K562 (cell line): ENCODE data around the gene PLCB4. TPM values are rescaled to one million over a fixed set of nuclear protein-coding genes. Genes with fewer than 3 reads are reported as not detected.

ENCODE experiments used
- ATAC-seq: fragments of 200-7000 bp; cut with Tn5 transposase; 3 replicates; pipeline ENCODE4 v1.9.1; 2020; ENCODE audit warnings: moderate library complexity
- BruUV-seq: library from RNA; stranded (reverse); fragments of 400-500 nt; replicated peaks from 2 replicates; lab custom pipeline; 2021; lab: Mats Ljungman, UMichigan
- CTCF ChIA-PET: fragments of 300-600 bp; formaldehyde crosslinking; extraction: SDS; loops from one replicate; lab custom pipeline; 2021; ENCODE audit warnings: low intra/inter-chr PET ratio; lab: Yijun Ruan, JAX
- POLR2A ChIA-PET: fragments of 300-600, 350-650 bp; sonication (Branson Sonifier 250); formaldehyde crosslinking; extraction: SDS; loops from one replicate; lab custom pipeline; 2021; ENCODE audit warnings: antibody characterized with exemption, inconsistent platforms; lab: Yijun Ruan, JAX
- DNase-seq, 4 experiments: peaks; one replicate each; pipeline versions ENCODE4 v3.0.0 to v3.0.0-alpha.2; 2011 to 2018; ENCODE audit warnings: low spot score in 3 of 4, mixed read lengths in 3 of 4; ENCODE audit errors: extremely low read depth in 1 of 4
- FAIRE-seq: peaks from 2 replicates; lab custom pipeline; 2011; peaks lifted over from hg19 to GRCh38; lab: Jason Lieb, UNC
- H2AFZ ChIP-seq: 2 replicates; pipeline ENCODE4 v1.6.0; 2011; ENCODE audit warnings: low read depth, low read length, control low read depth, inconsistent platforms
- H3K27ac ChIP-seq: fragments of 200-600 bp; 3 replicates; pipeline ENCODE4 v1.8.0; 2011; ENCODE audit warnings: low read depth, mild to moderate bottlenecking, control low read depth, inconsistent platforms, low read length, moderate library complexity, mixed read lengths; ENCODE audit errors: extremely low read depth
- H3K27me3 ChIP-seq, 2 experiments: fragments of 300-600 bp in 1 of 2; 2 replicates in 1 of 2; 3 replicates in 1 of 2; pipeline versions ENCODE4 v1.6.0 to v1.8.0; 2011; ENCODE audit warnings: inconsistent platforms in 2 of 2, low read length in 2 of 2, mild to moderate bottlenecking in 1 of 2, mixed read lengths in 1 of 2, moderate library complexity in 1 of 2; ENCODE audit not compliant: control insufficient read depth in 2 of 2, insufficient read depth in 2 of 2
- H3K36me3 ChIP-seq: fragments of 300-600 bp; 3 replicates; pipeline ENCODE4 v1.8.0; 2011; ENCODE audit warnings: mild to moderate bottlenecking, low read length, inconsistent platforms; ENCODE audit not compliant: control insufficient read depth, insufficient read depth
- H3K4me1 ChIP-seq, 2 experiments: fragments of 200-600 bp in 1 of 2; replicated peaks in 1 of 2; 2 replicates in 1 of 2; 3 replicates in 1 of 2; pipeline versions ENCODE4 v1.5.1 to v1.8.0; 2011; ENCODE audit warnings: inconsistent platforms in 2 of 2, low read length in 2 of 2, mild to moderate bottlenecking in 1 of 2, mixed read lengths in 1 of 2, moderate library complexity in 1 of 2; ENCODE audit not compliant: control insufficient read depth in 2 of 2, insufficient read depth in 2 of 2
- H3K4me2 ChIP-seq: 2 replicates; pipeline ENCODE4 v1.6.1; 2011; ENCODE audit warnings: low read length, control low read depth, inconsistent platforms, mixed read lengths; ENCODE audit not compliant: insufficient read depth
- H3K4me3 ChIP-seq: fragments of 200-600 bp; sonication (generic), shearing (Covaris generic); 2 replicates; pipeline ENCODE4 v1.5.1; 2016; ENCODE audit warnings: control low read depth, inconsistent platforms
- H3K79me2 ChIP-seq: fragments of 200-600 bp; 3 replicates; pipeline ENCODE4 v1.8.0; 2011; ENCODE audit warnings: low read length, inconsistent platforms; ENCODE audit not compliant: control insufficient read depth, insufficient read depth
- H3K9ac ChIP-seq, 2 experiments: 2 replicates each; pipeline versions ENCODE4 v1.6.0 to v1.6.1; 2011; ENCODE audit warnings: low read depth in 2 of 2, low read length in 2 of 2, control low read depth in 1 of 2, inconsistent platforms in 1 of 2, mild to moderate bottlenecking in 1 of 2, mixed read lengths in 1 of 2; ENCODE audit not compliant: insufficient read depth in 1 of 2
- H3K9me1 ChIP-seq: one replicate; pipeline ENCODE4 v1.6.0; 2011; ENCODE audit warnings: inconsistent platforms, mild to moderate bottlenecking, low read length, moderate library complexity; ENCODE audit not compliant: control insufficient read depth, insufficient read depth
- H3K9me3 ChIP-seq: replicated peaks from 2 replicates; pipeline ENCODE4 v1.5.1; 2011; ENCODE audit warnings: low read depth, low read length, inconsistent platforms; ENCODE audit not compliant: control insufficient read depth, insufficient read depth
- H4K20me1 ChIP-seq: replicated peaks from 2 replicates; pipeline ENCODE4 v1.6.1; 2011; ENCODE audit warnings: low read length, inconsistent platforms, mixed read lengths; ENCODE audit not compliant: control insufficient read depth, insufficient read depth
- DNMT1 ChIP-seq: fragments of 450-650 bp; IDR thresholded peaks from 2 replicates; pipeline ENCODE4 v1.6.1; 2016; ENCODE audit warnings: antibody characterized with exemption, mild to moderate bottlenecking
- MYNN ChIP-seq, 2 experiments: sonication (generic); formaldehyde crosslinking in 1 of 2; IDR thresholded peaks; 2 replicates each; pipeline versions ENCODE4 v1.5.0 to v1.6.1; 2016 to 2020; ENCODE audit warnings: antibody characterized with exemption in 1 of 2, missing genetic modification reagents in 1 of 2
- ZNF766 ChIP-seq: fragments of 200-800 bp; sonication (Bioruptor generic); conservative IDR thresholded peaks from 2 replicates; pipeline ENCODE4 v1.6.1; 2016; ENCODE audit warnings: missing genetic modification characterization, missing compliant biosample characterization
- WGBS: fragments of 100-300 bp; shearing (Covaris generic); methylation state at CpG from one replicate; pipeline ENCODE4 v1.1.6; 2016; ENCODE audit warnings: low coverage, mixed read lengths; ENCODE audit not compliant: insufficient coverage; ENCODE audit errors: missing lambda C conversion rate; 5-methylcytosine and 5-hydroxymethylcytosine counted together
- in situ Hi-C: fragments of 300-500 bp; cut with MboI; formaldehyde crosslinking; loops from 4 replicates; pipeline ENCODE4 v1.15.0; 2018; ENCODE audit warnings: inconsistent platforms, mixed read lengths
- intact Hi-C: fragments of 100-400 bp; cut with micrococcal nuclease; formaldehyde crosslinking; loops from 2 replicates; pipeline ENCODE4 v1.14.2; 2022
- polyA plus RNA-seq, 8 experiments: library from polyadenylated mRNA; depleted of rRNA in 4 of 8; stranded (reverse) in 5 of 8; unstranded in 3 of 8; fragments of >200 nt; fragmentation: Nextera tagmentation in 2 of 8; fragmentation: Illumina TruSeq in 1 of 8; extraction: Ambion mirVana in 2 of 8; extraction: Trizol in 1 of 8; gene quantifications; 2 replicates each; pipeline versions ENCODE4 v1.2.1 to v1.2.3, GENCODE V29; 2011 to 2014; ENCODE audit warnings: inconsistent platforms in 1 of 8, missing spikeins in 1 of 8
- total RNA-seq, 7 experiments: library from RNA; depleted of rRNA in 6 of 7; stranded (reverse); fragments of >200 nt in 6 of 7; fragmentation: Illumina TruSeq in 2 of 7; extraction: Trizol in 2 of 7; gene quantifications; 2 replicates each; pipeline versions ENCODE4 v1.2.1 to v1.2.3, GENCODE V29; 2011 to 2021; ENCODE audit warnings: low replicate concordance in 1 of 7
- TF ChIP-seq, protein P1 (sequence below): sonication (generic); IDR thresholded peaks from 2 replicates; pipeline ENCODE4 v1.6.1; 2016
- TF ChIP-seq, protein P2 (sequence below): sonication (generic); formaldehyde crosslinking; IDR thresholded peaks from 2 replicates; pipeline ENCODE4 v1.8.0; 2022; ENCODE audit warnings: missing genetic modification reagents, mild to moderate bottlenecking, moderate library complexity, borderline replicate concordance

PLCB4 gene
- total and polyA plus RNA-seq, 9 of the 15 experiments (the other 6 are each of a cell fraction or from before 2014, with no cell fraction given), result 0.20 to 2.9 (median 0.52) TPM

- no peak overlapping the region for H3K4me3 ChIP-seq
- H3K27ac ChIP-seq, result no peak overlapping the region
- H2AFZ ChIP-seq, result no peak overlapping the region
- H3K27me3 ChIP-seq, result no peaks in the 10 kb centered on the region
- H4K20me1 ChIP-seq, result no peaks in the 10 kb centered on the region
- no peak for ATAC-seq
- no peaks in the 10 kb centered on the region for H3K9me3 ChIP-seq
- no peaks in the 10 kb centered on the region for H3K79me2 ChIP-seq
- in situ Hi-C loops (no loop called here), intact Hi-C loops (no loop called here)
- DNase-seq, result no peak
- H3K9ac ChIP-seq, result no peak overlapping the region
- 21% methylated on average over 1 of the region's 1 CpG for WGBS
- no peak overlapping the region for H3K4me2 ChIP-seq
- ChIA-PET CTCF (no interaction called here), POLR2A (no interaction called here)
- BruUV-seq, result no TSS peak
- TF ChIP-seq MYNN (IDR thresholded peaks at IDR 0.05), result no peak
- TF ChIP-seq MYNN (CRISPR knock-in tag; IDR thresholded peaks at IDR 0.05), result no peak
- TF ChIP-seq, protein P1, sequence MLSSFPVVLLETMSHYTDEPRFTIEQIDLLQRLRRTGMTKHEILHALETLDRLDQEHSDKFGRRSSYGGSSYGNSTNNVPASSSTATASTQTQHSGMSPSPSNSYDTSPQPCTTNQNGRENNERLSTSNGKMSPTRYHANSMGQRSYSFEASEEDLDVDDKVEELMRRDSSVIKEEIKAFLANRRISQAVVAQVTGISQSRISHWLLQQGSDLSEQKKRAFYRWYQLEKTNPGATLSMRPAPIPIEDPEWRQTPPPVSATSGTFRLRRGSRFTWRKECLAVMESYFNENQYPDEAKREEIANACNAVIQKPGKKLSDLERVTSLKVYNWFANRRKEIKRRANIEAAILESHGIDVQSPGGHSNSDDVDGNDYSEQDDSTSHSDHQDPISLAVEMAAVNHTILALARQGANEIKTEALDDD, result no peak
- TF ChIP-seq, protein P2, sequence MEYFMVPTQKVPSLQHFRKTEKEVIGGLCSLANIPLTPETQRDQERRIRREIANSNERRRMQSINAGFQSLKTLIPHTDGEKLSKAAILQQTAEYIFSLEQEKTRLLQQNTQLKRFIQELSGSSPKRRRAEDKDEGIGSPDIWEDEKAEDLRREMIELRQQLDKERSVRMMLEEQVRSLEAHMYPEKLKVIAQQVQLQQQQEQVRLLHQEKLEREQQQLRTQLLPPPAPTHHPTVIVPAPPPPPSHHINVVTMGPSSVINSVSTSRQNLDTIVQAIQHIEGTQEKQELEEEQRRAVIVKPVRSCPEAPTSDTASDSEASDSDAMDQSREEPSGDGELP (CRISPR knock-in tag), result no peak
- no peak for TF ChIP-seq ZNF766 (CRISPR knock-in tag)
- TF ChIP-seq DNMT1, result no peak
- H3K9me1 ChIP-seq, result no peaks in the 10 kb centered on the region
- FAIRE-seq, result no peak
- H3K36me3 ChIP-seq, result no peaks in the 10 kb centered on the region
- H3K4me1 ChIP-seq, result no peaks in the 10 kb centered on the region; a peak in 1 of 5 replicates
Observed at GRCh38 chr20:9163995-9164394, 95.1 kb downstream of the PLCB4 start.
